ENCODE results near the gene CDC42EP3. TPM values are rescaled to one million over a fixed set of nuclear protein-coding genes. Genes with fewer than 3 reads are reported as not detected.

The CDC42EP3 gene
- total RNA-seq, 1 donor from 2014 or later: 32.9 TPM

DNA sequence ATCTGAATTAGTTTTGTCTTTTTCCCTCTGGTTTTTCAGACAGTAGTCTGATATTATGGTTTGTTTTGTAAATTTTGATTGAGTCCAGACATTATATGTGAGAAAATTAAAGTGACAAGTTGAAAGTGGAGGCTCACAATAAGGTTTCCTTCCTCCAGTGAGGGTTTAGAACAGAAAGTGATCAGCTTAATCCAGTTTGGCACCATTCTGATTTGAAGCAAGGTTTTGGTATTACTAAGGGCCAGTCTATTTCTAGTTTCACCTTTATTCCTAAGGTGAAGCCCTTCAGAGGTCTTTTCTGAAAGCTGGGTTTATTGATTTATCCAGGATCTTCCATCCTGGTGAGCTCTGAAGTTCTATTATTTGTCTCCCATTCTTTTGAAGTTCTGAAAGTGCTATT is 68.7 kb downstream of the CDC42EP3 start:
- no peak overlapping the region for H3K27ac Mint-ChIP-seq (ENCODE audit: unreplicated experiment)
- no peaks in the 10 kb centered on the region for H3K36me3 Mint-ChIP-seq (ENCODE audit: unreplicated experiment)

DNA sequence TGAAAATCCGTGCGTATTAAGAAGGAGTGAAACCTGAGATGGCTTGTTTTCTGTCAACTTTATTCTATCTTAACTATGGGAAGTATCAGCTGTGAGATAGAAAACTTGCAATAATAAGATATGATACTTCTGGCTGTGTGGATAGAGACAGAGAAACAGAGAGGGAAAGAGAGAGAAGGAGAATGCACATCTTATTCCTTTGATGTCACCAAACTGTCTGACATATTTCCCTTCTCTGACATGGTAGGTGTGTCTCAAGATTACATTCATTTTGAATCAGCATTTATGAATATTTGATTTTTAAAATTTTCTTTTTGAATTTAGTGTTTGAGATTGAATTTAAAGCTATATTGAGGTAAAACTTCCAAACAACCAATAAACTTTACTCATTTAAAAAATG is 69.4 kb downstream of the CDC42EP3 start:
- Mint-ChIP-seq H3K4me3 (ENCODE audit: unreplicated experiment) (no peak overlapping the region), H3K9me3 (ENCODE audit: unreplicated experiment) (no peaks in the 10 kb centered on the region), H3K27me3 (ENCODE audit: unreplicated experiment) (no peaks in the 10 kb centered on the region), H3K36me3 (ENCODE audit: unreplicated experiment) (no peaks in the 10 kb centered on the region), H3K4me1 (ENCODE audit: low read depth, unreplicated experiment) (no peaks in the 10 kb centered on the region), H3K27ac (ENCODE audit: unreplicated experiment) (no peak overlapping the region)
- no peak for DNase-seq
- TF ChIP-seq, protein P1, sequence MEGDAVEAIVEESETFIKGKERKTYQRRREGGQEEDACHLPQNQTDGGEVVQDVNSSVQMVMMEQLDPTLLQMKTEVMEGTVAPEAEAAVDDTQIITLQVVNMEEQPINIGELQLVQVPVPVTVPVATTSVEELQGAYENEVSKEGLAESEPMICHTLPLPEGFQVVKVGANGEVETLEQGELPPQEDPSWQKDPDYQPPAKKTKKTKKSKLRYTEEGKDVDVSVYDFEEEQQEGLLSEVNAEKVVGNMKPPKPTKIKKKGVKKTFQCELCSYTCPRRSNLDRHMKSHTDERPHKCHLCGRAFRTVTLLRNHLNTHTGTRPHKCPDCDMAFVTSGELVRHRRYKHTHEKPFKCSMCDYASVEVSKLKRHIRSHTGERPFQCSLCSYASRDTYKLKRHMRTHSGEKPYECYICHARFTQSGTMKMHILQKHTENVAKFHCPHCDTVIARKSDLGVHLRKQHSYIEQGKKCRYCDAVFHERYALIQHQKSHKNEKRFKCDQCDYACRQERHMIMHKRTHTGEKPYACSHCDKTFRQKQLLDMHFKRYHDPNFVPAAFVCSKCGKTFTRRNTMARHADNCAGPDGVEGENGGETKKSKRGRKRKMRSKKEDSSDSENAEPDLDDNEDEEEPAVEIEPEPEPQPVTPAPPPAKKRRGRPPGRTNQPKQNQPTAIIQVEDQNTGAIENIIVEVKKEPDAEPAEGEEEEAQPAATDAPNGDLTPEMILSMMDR (IDR thresholded peaks at IDR 0.05; ENCODE audit: partially characterized antibody, unreplicated experiment): no peak

More for the DNA sequence above, 68.7 kb downstream of the CDC42EP3 start:
- no peaks in the 10 kb centered on the region for H3K4me1 Mint-ChIP-seq (ENCODE audit: low read depth, unreplicated experiment)
- H3K9me3 Mint-ChIP-seq (ENCODE audit: unreplicated experiment): no peaks in the 10 kb centered on the region
- TF ChIP-seq, protein P1 (IDR thresholded peaks at IDR 0.05; ENCODE audit: partially characterized antibody, unreplicated experiment): no peak
- H3K27me3 Mint-ChIP-seq (ENCODE audit: unreplicated experiment): no peaks in the 10 kb centered on the region
- DNase-seq: no peak
- no peak overlapping the region for H3K4me3 Mint-ChIP-seq (ENCODE audit: unreplicated experiment)

DNA sequence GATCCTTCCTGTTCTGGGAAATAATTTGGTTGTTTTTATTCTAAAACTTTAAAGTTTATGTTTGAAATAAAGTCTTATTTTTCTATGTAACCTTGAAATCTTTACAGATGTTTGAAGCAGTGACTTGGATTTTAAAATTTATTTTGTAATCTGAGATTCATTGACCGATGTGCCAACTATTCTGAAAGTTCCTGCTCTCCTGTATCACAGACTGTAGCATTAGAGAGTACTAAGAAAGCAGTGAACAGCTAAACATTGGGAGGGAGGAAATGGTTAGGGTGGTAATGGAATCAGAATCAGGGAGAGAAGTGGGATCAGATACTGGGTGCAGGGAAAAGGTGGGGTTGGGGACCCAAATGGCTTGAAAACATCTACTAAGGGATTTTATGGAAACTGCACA is 69.9 kb downstream of the CDC42EP3 start:
- no peak for DNase-seq
- Mint-ChIP-seq H3K27me3 (ENCODE audit: unreplicated experiment) (no peaks in the 10 kb centered on the region), H3K4me3 (ENCODE audit: unreplicated experiment) (no peak overlapping the region), H3K36me3 (ENCODE audit: unreplicated experiment) (no peaks in the 10 kb centered on the region), H3K9me3 (ENCODE audit: unreplicated experiment) (no peaks in the 10 kb centered on the region), H3K27ac (ENCODE audit: unreplicated experiment) (no peak overlapping the region), H3K4me1 (ENCODE audit: low read depth, unreplicated experiment) (no peaks in the 10 kb centered on the region)
- TF ChIP-seq, protein P1 (IDR thresholded peaks at IDR 0.05; ENCODE audit: partially characterized antibody, unreplicated experiment): no peak

DNA sequence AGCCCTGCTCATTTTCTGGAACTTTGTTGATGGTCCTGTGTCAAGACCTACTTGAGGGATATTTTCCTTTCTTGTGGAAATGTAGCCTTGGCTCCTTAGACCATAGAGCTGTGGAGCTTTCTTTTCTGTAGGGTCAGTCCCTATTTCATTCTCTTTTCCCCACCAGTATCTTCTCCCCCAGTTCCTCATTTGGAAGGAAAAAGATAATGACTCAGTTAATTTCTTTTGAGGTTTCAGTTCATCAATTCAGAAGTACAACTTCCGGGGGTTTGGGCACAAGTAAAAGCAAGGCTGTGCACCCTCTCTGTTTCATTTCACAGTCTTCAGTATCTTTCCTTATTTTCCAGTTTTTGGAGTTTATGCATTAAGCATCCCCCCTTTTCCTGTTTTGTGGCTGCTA is 70.7 kb downstream of the CDC42EP3 start:
- H3K9me3 Mint-ChIP-seq (ENCODE audit: unreplicated experiment): no peaks in the 10 kb centered on the region
- no peaks in the 10 kb centered on the region for H3K4me1 Mint-ChIP-seq (ENCODE audit: low read depth, unreplicated experiment)
- peaks cover under 1% of the 10 kb centered on the region for H3K27me3 Mint-ChIP-seq (ENCODE audit: unreplicated experiment)
- no peak overlapping the region for H3K27ac Mint-ChIP-seq (ENCODE audit: unreplicated experiment)
- H3K4me3 Mint-ChIP-seq (ENCODE audit: unreplicated experiment): no peak overlapping the region
- DNase-seq: no peak
- TF ChIP-seq, protein P1 (IDR thresholded peaks at IDR 0.05; ENCODE audit: partially characterized antibody, unreplicated experiment): no peak
- no peaks in the 10 kb centered on the region for H3K36me3 Mint-ChIP-seq (ENCODE audit: unreplicated experiment)

DNA sequence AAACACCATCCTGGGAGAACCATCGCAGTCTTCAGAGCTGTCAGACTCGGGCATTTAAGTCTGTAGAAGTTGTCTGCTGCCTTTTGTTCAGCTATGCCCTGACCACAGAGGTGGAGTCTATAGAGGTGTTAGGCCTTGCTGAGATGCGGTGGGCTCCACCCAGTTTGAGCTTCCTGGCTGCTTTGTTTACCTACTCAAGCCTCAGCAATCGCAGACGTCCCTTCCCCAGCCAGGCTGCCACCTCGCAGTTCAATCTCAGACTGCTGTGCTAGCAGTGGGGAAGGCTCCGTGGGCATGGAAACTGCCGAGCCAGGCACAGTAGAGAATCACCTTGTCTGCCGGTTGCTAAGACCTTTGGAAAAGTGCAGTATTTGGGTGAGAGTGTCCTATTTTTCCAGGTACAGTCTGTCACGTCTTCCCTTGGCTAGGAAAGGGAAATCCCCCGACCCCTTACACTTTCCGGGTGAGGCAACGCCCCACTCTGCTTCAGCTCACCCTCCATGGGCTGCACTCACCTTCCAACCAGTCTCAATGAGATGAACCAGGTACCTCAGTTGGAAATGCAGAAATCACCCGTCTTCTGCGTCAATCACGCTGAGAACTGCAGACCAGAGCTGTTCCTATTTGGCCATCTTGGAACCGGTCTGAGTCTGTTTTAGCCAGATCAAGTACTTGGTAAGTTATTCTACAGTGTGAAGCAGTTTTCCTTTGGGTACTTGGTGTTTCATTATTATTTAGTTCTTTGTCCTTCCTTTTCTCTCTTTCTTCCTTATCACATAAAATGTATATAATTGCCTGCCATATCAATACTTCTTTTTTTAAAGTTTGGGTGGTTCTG is 71.5 kb downstream of the CDC42EP3 start:
- Mint-ChIP-seq H3K27ac (ENCODE audit: unreplicated experiment) (no peak overlapping the region), H3K9me3 (ENCODE audit: unreplicated experiment) (no peaks in the 10 kb centered on the region), H3K36me3 (ENCODE audit: unreplicated experiment) (no peaks in the 10 kb centered on the region), H3K4me3 (ENCODE audit: unreplicated experiment) (no peak overlapping the region), H3K4me1 (ENCODE audit: low read depth, unreplicated experiment) (no peaks in the 10 kb centered on the region), H3K27me3 (ENCODE audit: unreplicated experiment) (peaks cover 3% of the 10 kb centered on the region)
- no peak for DNase-seq
- TF ChIP-seq, protein P1 (IDR thresholded peaks at IDR 0.05; ENCODE audit: partially characterized antibody, unreplicated experiment): no peak

Measured in glutamatergic neuron (in vitro differentiated cells).